Activated CD4-positive, alpha-beta T cell treated with anti-CD3 and anti-CD28 coated beads for 36 hours (primary cell): Measurements from ENCODE around the gene OR4C6. TPM values are rescaled to one million over a fixed set of nuclear protein-coding genes. Genes with fewer than 3 reads are reported as not detected.

Experiments
- ATAC-seq: fragments of 200-7000 bp; cut with Tn5 transposase; one replicate; pipeline ENCODE4 v1.10.0; 2021; ENCODE audit warnings: mild to moderate bottlenecking, moderate library complexity
- CTCF ChIA-PET: fragments of 350-600 bp; sonication (Branson Sonifier 250); formaldehyde crosslinking; loops from one replicate; lab custom pipeline; 2021; ENCODE audit warnings: antibody characterized with exemption; lab: Charles Lee
- POLR2A ChIA-PET: fragments of 350-600 bp; sonication (Branson Sonifier 250); formaldehyde crosslinking; loops from one replicate; lab custom pipeline; 2021; ENCODE audit warnings: antibody characterized with exemption, inconsistent platforms; lab: Charles Lee
- DNase-seq: peaks from one replicate; pipeline ENCODE4 v3.0.0-alpha.2; 2020
- H3K27ac Mint-ChIP-seq: one replicate; pipeline ENCODE4 v1.8.0; 2021; ENCODE audit warnings: mixed read lengths
- H3K27me3 Mint-ChIP-seq: one replicate; pipeline ENCODE4 v1.8.0; 2021; ENCODE audit warnings: mixed read lengths
- H3K36me3 Mint-ChIP-seq: one replicate; pipeline ENCODE4 v1.8.0; 2021; ENCODE audit warnings: low read depth, mixed read lengths
- H3K4me1 Mint-ChIP-seq: one replicate; pipeline ENCODE4 v1.8.0; 2021; ENCODE audit warnings: mixed read lengths
- H3K4me3 Mint-ChIP-seq: one replicate; pipeline ENCODE4 v1.8.0; 2021; ENCODE audit warnings: mild to moderate bottlenecking, moderate library complexity, mixed read lengths
- H3K9me3 Mint-ChIP-seq: one replicate; pipeline ENCODE4 v1.8.0; 2021; ENCODE audit warnings: low read depth, mixed read lengths
- intact Hi-C, 2 experiments: fragments of 100-400 bp; cut with DNase I in 1 of 2; cut with micrococcal nuclease in 1 of 2; formaldehyde crosslinking; loops; one replicate each; pipeline versions ENCODE4 v1.14.2 to v1.15.1; 2022 to 2024; cut with DNase I, micrococcal nuclease
- total RNA-seq, 2 experiments: library from RNA; stranded (reverse); gene quantifications; one replicate each; pipeline ENCODE4 v1.2.3, GENCODE V29; 2021

OR4C6 gene
- not detected for total RNA-seq

DNA sequence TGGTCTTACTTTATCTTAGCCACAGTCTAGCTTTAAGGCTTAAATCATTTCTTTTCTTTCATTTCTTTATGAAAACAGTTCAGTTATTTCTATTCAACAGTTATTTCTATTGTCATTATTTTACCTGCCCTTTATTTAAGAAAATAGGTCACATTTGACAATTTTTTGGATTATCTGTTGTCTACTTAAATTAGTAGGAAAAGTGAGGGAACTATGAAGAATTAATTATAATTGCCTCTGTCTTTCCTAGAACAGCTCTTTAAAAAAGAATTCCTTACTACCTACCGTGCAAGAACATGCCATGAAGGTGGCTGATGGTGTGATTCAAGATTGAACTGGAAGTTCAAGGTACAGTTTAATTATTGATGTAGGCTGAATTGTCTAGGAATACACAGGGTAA is at the start of gene OR4C6:
Gene OR4C6, plus strand, starts transcription at position 301 of the 400 bp plus-strand sequence. CDS start 2,966 bp downstream, outside the sequence.
- Mint-ChIP-seq H3K9me3 (peaks cover 4% of the 10 kb centered on the region), H3K27me3 (no peaks in the 10 kb centered on the region), H3K27ac (no peak within 1 kb of the TSS), H3K36me3 (no peaks in the 10 kb centered on the region), H3K4me1 (no peaks in the 10 kb centered on the region), H3K4me3 (no peak within 1 kb of the TSS)
- DNase-seq (no peak), ATAC-seq (no peak)
- ChIA-PET CTCF (no interaction called here), POLR2A (no interaction called here)
- intact Hi-C loops, result loop anchor here in 1 of 2 experiments (5.0 kb wide), 1 partner anchor 40 kb away; no protein-coding TSS in a partner anchor

DNA sequence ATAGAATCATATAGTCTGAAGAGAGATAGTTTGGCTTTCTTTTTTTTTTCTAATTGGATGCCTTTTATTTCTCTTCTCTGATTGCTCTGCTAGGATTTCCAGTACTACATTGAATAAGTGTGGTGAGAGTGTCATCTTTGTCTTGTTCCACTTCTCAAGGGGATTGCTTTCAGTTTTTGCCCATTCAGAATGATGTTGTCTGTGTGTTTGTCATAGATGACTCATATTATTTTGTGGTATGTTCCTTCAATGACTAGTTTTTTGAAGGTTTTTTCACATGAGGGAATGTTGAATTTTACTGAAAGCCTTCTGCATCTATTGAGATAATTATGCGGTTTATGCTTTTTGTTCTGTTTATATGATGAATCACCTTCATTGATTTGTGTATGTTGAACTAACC is 37.5 kb upstream of the OR4C6 start:
- Mint-ChIP-seq H3K27me3 (no peaks in the 10 kb centered on the region), H3K27ac (no peak overlapping the region), H3K9me3 (peaks cover 9% of the 10 kb centered on the region), H3K4me1 (no peaks in the 10 kb centered on the region), H3K4me3 (no peak overlapping the region), H3K36me3 (no peaks in the 10 kb centered on the region)
- ATAC-seq (no peak), DNase-seq (no peak)
- intact Hi-C loops, result no loop called here
- ChIA-PET CTCF (no interaction called here), POLR2A (no interaction called here)

DNA sequence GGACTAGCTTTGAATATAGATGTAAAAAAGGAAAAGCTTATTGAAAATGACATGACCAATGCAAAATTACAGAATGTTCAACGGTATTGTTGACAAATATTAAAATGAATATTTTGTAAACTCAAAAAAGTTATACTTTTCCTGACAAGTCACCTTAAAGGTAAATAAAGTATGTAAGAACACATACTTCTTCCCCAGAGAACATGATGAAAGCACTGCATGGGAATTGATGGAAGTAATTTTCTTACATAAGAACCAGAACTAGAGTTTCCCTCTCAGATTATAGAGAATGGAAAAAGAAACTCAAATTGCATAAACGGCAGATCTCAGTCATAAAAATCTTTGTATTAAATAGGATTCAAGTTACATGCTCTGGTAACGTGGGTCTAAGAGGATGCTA is 27.2 kb upstream of the OR4C6 start, which contains the start of gene OR4P4:
Gene OR4P4, plus strand, starts transcription at position 301 of the 400 bp plus-strand sequence.
- H3K36me3 Mint-ChIP-seq, result no peaks in the 10 kb centered on the region
- no peak for ATAC-seq
- ChIA-PET CTCF (no interaction called here), POLR2A (no interaction called here)
- peaks cover 3% of the 10 kb centered on the region for H3K9me3 Mint-ChIP-seq
- no peak within 1 kb of the TSS for H3K27ac Mint-ChIP-seq
- H3K27me3 Mint-ChIP-seq, result no peaks in the 10 kb centered on the region
- intact Hi-C loops, result no loop called here
- no peak within 1 kb of the TSS for H3K4me3 Mint-ChIP-seq
- no peak for DNase-seq
- H3K4me1 Mint-ChIP-seq, result no peaks in the 10 kb centered on the region

DNA sequence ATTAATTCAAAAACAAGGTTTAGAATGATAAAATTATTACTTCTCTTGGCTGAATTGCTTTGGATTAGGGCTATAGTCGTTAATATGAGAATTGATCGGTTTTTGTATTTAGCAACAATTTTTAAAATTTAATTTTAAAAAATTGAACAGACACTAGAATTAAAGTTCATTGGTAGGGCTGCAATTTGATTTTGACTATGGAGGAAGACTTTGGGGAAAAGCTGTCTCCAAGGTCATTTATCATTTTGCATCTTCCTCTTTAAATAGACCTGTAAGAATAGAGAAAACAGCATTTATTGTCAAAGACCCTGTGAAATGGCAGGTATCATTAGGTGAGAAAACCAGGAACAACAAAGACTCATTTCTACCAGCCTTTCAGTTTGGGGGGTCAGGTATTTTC is 14.0 kb upstream of the OR4C6 start, which contains the start of gene OR4S2:
Gene OR4S2, plus strand, starts transcription at position 301 of the 400 bp plus-strand sequence. CDS start 2,577 bp downstream, outside the sequence.
- ChIA-PET POLR2A (no interaction called here), CTCF (no interaction called here)
- H3K36me3 Mint-ChIP-seq, result no peaks in the 10 kb centered on the region
- no peak within 1 kb of the TSS for H3K4me3 Mint-ChIP-seq
- intact Hi-C loops, result no loop called here
- H3K9me3 Mint-ChIP-seq, result peaks cover 2% of the 10 kb centered on the region
- DNase-seq (no peak), ATAC-seq (no peak)
- no peaks in the 10 kb centered on the region for H3K4me1 Mint-ChIP-seq
- no peak within 1 kb of the TSS for H3K27ac Mint-ChIP-seq
- no peaks in the 10 kb centered on the region for H3K27me3 Mint-ChIP-seq

DNA sequence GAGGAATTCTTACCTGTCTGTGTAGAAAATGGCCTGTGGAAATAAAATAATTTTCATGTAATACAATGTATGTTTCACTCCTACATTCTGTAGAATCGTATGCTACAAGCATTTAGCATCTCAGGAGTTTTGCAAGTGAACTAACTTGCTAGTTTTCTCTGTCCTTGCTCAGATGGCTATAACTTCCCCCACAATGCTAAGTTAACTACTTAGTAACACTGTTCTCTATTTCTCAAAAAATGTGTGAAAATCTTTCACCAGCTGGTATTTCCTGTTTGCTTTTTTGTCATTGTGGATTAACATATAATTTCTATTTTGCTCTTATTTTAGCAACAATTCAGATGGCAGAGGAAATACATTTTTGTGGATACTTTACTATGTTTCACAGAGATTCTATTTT is 9.4 kb upstream of the OR4C6 start:
- no peaks in the 10 kb centered on the region for H3K36me3 Mint-ChIP-seq

DNA sequence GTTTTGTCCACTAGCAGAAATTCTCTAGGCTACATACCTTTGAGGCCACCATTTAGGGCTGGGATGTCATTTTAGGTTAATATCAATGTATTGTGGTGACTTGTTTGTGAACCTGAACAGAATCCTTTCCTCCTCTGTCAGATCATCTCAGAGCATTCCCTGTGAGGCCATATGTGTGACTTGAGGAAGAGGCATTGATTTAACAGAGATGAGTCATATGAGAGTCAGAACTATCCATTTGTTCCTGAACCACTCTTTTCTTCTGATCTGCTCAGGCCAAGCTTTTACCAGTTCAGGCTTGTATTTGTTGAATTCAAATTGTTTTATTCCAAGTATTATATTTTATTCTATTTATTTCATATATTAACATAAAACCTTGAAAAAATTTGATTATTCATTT is 6.9 kb upstream of the OR4C6 start:
- H3K27ac Mint-ChIP-seq, result no peak overlapping the region
- H3K9me3 Mint-ChIP-seq, result peaks cover 8% of the 10 kb centered on the region
- DNase-seq (no peak), ATAC-seq (no peak)
- no peaks in the 10 kb centered on the region for H3K27me3 Mint-ChIP-seq
- H3K4me1 Mint-ChIP-seq, result no peaks in the 10 kb centered on the region
- intact Hi-C loops, result no loop called here
- POLR2A ChIA-PET, result no interaction called here
- H3K4me3 Mint-ChIP-seq, result no peak overlapping the region
- no peaks in the 10 kb centered on the region for H3K36me3 Mint-ChIP-seq
- CTCF ChIA-PET, result no interaction called here

More for the DNA sequence above, 9.4 kb upstream of the OR4C6 start:
- H3K9me3 Mint-ChIP-seq, result peaks cover 6% of the 10 kb centered on the region
- POLR2A ChIA-PET, result no interaction called here
- no peaks in the 10 kb centered on the region for H3K4me1 Mint-ChIP-seq
- DNase-seq, result no peak
- H3K4me3 Mint-ChIP-seq, result no peak overlapping the region
- ATAC-seq, result no peak
- H3K27ac Mint-ChIP-seq, result no peak overlapping the region
- intact Hi-C loops, result no loop called here
- CTCF ChIA-PET, result no interaction called here
- no peaks in the 10 kb centered on the region for H3K27me3 Mint-ChIP-seq

DNA sequence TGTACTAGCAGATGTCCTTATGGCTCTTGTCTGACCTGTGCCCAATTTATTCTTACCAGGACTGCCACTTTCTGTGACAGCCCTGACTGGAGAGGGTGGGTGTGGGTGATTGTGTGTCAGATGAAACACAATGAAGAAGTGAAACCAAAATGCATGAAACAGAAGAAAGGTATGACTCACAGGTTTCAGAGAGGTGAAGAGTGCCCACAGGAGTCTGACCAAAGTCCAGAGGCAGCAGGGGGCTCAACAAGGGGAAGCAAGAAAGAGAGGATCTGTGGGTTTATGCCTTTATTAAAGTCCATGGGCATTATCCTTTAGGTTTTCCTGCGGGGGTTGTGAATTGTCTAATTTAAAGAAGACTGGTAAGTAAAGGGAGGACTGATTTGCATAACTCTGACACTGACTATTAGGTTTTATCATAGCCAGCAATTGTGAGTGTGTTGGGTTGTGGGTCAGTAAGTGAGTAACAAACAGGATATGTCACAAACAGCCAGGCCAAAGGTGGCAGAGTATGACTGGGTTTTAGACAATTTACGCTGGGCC is 3.9 kb upstream of the OR4C6 start:
- POLR2A ChIA-PET, result no interaction called here

DNA sequence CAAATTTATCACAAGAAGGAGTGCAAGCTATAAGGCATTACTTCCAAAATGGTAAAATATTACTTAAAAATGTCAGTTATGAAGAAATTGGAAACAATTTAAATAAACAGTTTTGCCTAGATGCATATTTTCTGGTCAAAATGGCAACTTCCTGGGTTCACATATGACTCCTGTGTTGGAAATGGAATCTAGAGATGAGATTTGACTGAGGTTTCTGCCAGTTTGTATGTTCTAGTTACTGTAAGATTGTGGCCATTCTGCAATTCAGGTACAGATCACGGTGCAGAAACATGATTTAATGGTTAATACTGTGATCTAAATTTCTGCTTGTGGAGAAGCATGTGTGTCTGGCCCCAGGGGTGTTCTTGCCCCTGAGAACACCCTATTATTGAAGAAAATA is 3.4 kb upstream of the OR4C6 start:
- H3K9me3 Mint-ChIP-seq, result peaks cover 5% of the 10 kb centered on the region
- H3K36me3 Mint-ChIP-seq, result no peaks in the 10 kb centered on the region
- ATAC-seq (no peak), DNase-seq (no peak)
- no peak overlapping the region for H3K27ac Mint-ChIP-seq
- H3K4me3 Mint-ChIP-seq, result no peak overlapping the region
- intact Hi-C loops, result no loop called here
- no peaks in the 10 kb centered on the region for H3K27me3 Mint-ChIP-seq
- H3K4me1 Mint-ChIP-seq, result no peaks in the 10 kb centered on the region
- ChIA-PET POLR2A (no interaction called here), CTCF (no interaction called here)

More for the DNA sequence above, 3.9 kb upstream of the OR4C6 start:
- H3K4me1 Mint-ChIP-seq, result no peaks in the 10 kb centered on the region
- CTCF ChIA-PET, result no interaction called here
- ATAC-seq (no peak), DNase-seq (no peak)
- H3K9me3 Mint-ChIP-seq, result peaks cover 5% of the 10 kb centered on the region
- no peak overlapping the region for H3K4me3 Mint-ChIP-seq
- intact Hi-C loops, result no loop called here
- no peaks in the 10 kb centered on the region for H3K36me3 Mint-ChIP-seq
- no peak overlapping the region for H3K27ac Mint-ChIP-seq
- no peaks in the 10 kb centered on the region for H3K27me3 Mint-ChIP-seq

DNA sequence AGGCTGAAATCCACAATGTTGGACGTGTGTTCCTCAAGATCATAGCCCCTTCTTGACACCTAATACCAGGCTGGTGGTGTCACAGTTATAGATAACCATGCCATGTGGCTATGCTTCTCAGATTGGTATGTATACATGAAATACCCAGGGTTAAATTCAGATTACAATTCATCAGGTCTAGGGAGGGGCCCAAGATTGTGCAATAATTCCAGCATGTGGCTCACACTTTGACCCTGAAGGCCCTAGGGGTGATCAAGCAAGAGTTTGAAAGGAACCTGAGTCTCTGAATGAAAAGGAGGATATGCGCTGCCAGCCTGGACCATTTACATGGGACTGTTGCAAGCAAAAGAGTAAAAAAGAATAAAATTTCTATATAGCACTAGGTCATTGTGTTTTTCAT is 7.4 kb downstream of the OR4C6 start:
- DNase-seq (no peak), ATAC-seq (no peak)
- intact Hi-C loops, result no loop called here
- Mint-ChIP-seq H3K4me3 (no peak overlapping the region), H3K27me3 (no peaks in the 10 kb centered on the region), H3K4me1 (no peaks in the 10 kb centered on the region), H3K27ac (no peak overlapping the region), H3K9me3 (no peaks in the 10 kb centered on the region), H3K36me3 (no peaks in the 10 kb centered on the region)
- ChIA-PET POLR2A (no interaction called here), CTCF (no interaction called here)

DNA sequence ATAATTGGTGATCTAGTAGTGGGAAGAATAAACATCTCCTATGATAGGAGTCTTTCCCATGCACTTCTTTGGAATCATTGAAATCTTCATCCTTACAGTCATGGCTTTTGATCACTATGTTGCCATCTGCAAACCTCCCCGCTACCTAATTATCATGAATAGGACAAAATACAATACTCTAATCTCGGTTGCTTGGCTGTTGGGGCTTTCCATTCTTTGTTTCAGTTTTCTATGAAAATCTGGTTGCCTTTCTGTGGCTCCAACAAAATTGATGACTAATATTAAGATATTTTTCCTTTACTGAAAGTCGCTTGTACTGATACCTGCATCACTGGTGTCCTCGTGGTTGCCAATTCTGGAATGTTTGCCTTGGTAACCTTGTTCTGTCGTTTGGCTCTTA is 11.9 kb downstream of the OR4C6 start:
- intact Hi-C loops, result no loop called here
- H3K9me3 Mint-ChIP-seq, result no peaks in the 10 kb centered on the region
- no peak for ATAC-seq
- H3K4me1 Mint-ChIP-seq, result no peaks in the 10 kb centered on the region
- H3K4me3 Mint-ChIP-seq, result no peak overlapping the region
- no peaks in the 10 kb centered on the region for H3K27me3 Mint-ChIP-seq
- CTCF ChIA-PET, result no interaction called here
- DNase-seq, result no peak
- no peaks in the 10 kb centered on the region for H3K36me3 Mint-ChIP-seq
- POLR2A ChIA-PET, result no interaction called here
- H3K27ac Mint-ChIP-seq, result no peak overlapping the region

DNA sequence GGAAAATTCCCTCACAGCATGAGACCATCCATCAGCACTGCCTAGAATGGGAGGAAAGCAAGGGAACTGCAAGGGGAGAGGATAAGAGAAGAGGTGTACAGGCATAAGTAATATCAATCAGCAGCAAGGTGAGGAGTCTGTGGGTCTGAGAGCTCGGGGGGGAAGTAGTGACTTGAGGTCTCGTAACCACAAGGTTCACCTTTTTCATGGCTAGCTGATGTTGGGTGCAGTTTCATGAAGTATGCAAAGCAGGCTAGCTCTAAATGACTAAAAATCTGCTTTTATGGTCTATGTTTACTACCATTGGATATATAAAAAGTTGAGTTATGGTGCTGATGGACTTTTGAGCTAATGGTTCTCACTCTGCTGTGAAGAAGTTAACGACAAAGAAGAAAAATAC is 35.8 kb downstream of the OR4C6 start:
- Mint-ChIP-seq H3K27ac (no peak overlapping the region), H3K9me3 (peaks cover 14% of the 10 kb centered on the region), H3K4me1 (no peaks in the 10 kb centered on the region), H3K36me3 (no peaks in the 10 kb centered on the region), H3K4me3 (no peak overlapping the region), H3K27me3 (no peaks in the 10 kb centered on the region)
- CTCF ChIA-PET, result no interaction called here
- POLR2A ChIA-PET, result interaction anchor here (0.7 kb wide), 1 partner anchor 389 kb away, joined by 3 read pairs; no protein-coding TSS in a partner anchor
- no peak for ATAC-seq
- intact Hi-C loops, result no loop called here
- no peak for DNase-seq

DNA sequence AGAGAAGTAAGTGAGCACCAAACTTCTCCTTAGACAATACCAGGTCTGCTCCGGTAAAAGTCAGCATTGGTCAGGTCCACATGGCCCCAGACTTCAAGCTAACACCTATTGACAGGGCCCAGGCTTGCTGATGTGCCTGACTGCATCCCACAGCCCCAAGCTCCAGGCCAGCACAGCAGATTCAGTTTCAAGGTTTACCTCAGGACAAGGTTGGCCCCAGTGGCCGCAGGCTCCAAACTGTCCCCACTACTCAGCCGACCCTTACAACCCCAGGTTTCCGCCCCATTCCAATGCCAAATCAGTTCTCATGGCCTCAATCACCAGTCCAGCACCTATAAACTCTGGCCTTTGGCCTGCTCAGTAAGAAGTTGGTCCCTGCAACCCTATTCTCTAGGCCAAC is 39.4 kb downstream of the OR4C6 start:
- peaks cover 20% of the 10 kb centered on the region for H3K9me3 Mint-ChIP-seq
- ChIA-PET CTCF (no interaction called here), POLR2A (no interaction called here)
- ATAC-seq (no peak), DNase-seq (no peak)
- intact Hi-C loops, result loop anchor here in 1 of 2 experiments (5.0 to 10.0 kb wide), 2 partner anchors 39 to 847 kb away; partner anchors contain the start of gene OR4C6
- H3K4me1 Mint-ChIP-seq, result no peaks in the 10 kb centered on the region
- H3K36me3 Mint-ChIP-seq, result no peaks in the 10 kb centered on the region
- no peak overlapping the region for H3K27ac Mint-ChIP-seq
- no peak overlapping the region for H3K4me3 Mint-ChIP-seq
- no peaks in the 10 kb centered on the region for H3K27me3 Mint-ChIP-seq
